HG02610 (cell line): ENCODE data around the gene NCOA3.
"Not testable (repeated sequence)": the region's sequence is repeated elsewhere in the genome, so short reads cannot be mapped to it uniquely, and the experiment has no call there.

ENCODE experiments used
- ATAC-seq: cut with Tn5 transposase; IDR thresholded peaks from one replicate; pipeline ENCODE4 v1.9.1; 2021; ENCODE audit warnings: mild to moderate bottlenecking, moderate library complexity; ENCODE audit not compliant: unreplicated experiment

NCOA3 gene

DNA sequence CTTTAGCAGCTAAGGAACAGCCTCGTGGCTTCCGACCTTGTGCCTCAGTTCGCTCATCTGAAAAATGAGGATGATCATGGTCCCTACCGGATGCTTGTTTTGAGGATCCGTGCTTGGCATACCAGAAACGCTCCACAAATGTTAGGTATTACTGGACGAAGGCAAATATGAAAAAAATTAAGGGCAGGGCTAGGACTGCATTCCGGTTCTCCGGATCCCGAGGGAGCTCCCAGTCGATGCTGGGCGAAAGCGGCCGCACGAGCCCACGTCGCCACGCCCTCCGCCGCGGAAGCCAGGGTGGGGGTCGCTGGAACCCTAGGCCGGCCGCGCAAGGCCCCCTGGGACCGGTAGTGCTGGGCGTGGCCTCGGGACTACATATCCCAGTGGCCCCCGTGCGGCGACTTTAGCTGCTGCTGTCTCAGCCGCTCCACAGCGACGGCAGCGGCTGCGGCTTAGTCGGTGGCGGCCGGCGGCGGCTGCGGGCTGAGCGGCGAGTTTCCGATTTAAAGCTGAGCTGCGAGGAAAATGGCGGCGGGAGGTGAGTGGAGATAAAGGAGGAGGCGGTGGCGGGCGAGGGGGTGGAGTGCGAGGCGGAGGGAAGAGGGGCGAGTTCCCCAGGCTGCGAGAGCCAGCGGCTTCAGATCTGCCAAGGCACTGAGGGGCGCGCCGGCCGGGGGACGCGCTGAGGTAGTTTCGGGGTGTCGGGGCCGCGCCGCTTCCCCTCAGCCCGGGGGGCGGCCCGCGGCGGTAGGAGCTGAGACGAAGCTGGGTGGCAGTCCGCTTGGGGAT is at the start of gene NCOA3:
Gene NCOA3 (plus strand): TSS at position 406 of the 789 bp plus-strand sequence. CDS start 120,361 bp downstream, outside the sequence.
- peak; percentile 63 for ATAC-seq

DNA sequence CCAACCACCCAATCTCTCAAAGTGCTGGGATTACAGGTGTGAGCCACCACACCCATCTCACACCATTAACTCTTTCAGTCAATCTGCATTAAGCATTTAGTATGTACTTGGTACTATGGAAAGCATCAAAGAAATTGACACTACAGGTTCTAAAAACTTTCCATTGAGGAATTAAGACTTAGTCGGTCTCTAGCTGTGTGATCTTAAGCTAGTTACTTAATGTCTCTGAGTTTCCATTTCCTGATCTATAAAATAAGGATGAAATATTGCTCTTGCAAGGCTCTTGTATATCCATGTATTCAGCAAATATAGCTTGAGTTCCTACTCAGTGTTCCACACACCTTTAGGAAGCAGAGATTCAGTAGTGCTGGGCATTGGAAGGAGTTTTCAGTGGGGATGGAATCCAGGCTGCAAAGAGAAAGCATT is 48.9 kb upstream of the NCOA3 start:
- ATAC-seq, result no peak

DNA sequence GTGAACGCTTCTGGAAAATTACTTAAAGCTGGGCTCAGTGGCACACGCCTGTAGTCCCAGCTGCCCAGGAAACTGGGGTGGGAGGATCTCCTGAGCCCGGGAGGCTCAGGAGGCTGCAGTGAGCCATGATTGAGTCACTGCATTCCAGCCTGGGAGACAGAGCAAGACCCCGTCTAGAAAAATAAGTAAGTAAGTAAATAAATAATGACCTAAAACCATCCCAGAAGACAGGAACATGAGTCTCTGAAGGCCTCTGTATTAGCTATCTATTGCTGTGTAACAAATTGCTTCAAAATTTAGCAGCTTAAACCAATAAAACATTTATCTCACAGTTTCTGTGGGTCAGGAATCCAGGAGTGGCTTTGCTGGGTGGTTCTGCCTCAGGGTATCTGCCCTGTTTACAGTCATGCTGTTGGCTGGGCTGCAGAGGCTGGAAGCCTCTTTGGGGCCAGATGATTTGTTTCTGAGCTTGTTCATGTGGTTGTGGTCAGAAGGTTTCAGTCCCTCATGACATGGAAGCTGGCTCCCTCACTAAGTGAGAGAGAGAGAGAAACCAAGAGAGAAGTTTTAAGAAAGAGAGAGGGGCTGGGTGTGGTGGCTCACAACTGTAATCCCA is 48.4 kb upstream of the NCOA3 start:
- peak; percentile 92 for ATAC-seq

DNA sequence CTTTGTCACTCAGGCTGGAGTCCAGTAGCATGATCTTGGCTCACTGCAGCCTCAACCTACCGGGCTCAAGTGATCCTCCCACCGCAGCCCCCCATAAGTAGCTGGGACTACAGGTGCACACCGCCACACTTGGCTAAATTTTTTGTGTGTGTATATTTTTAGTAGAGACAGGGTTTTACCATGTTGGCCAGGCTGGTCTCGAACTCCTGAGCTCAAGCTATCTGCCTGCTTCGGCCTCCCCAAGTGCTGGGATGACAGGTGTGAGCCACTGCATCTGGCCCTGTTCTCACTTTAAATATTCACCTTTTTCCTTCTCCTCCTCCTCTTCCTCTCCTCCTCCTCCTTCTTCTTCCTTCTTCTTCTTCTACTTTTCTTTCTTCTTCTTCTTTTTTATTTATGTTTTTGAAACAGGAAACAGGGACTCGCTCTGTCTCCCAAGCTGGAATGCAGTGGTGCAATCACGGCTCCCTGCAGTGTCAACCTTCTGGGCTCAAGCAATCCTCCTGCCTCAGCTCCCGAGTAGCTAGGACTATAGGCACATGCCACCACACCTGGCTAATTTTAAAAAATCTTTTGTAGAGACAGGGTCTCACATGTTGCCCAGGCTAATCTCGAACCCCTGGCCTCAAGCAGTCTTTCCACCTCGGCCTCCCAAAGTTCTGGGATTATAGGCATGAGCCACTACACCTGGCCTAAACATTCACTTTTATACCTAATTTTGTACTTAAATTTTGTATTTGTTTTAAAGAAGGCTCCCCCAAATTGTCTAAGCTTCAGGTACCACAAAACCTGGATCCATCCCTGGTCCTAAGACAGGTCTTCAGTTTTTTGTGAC is 47.2 kb upstream of the NCOA3 start:
- no peak for ATAC-seq

DNA sequence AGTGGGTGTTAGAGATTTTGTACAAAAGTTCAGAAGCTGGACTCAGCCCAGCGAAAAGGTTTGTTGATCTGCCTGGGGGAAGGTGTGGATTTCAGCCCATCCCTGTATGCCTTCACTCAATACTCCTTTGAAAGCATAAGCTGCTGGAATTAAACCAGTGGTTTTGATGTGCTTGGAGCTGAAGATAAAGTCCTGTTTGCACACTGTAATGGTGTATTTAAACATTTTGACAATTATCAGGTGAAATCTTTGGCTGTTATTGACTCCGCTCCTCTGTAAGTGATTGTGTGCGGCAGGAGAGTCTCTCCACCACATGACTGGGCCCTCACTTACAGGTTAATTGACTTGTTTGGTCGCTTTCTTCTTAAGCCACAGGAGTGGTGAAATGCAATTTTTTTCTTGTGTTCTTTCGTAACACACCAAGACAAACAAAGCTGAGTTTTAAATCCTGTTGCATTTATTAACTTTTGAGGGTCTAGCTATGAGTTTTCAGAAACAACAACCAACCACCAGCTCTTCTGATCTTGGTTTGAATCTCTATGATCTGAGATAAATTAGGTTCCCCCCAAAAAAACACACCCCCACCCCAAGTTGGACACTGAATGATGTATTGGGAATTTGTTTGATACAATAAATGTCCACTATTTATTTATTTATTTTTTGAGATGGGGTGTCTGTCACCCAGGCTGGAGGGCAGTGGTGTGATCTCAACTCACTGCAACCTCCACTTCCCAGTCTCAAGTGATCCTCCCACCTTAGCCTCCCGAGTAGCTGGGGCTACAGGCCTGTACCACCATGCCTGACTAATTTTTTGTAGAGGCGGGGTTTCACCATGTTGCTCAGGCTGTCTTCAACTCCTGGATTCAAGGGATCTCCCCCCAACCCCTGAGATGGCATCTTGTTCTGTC is 46.3 kb upstream of the NCOA3 start:
- no peak for ATAC-seq

DNA sequence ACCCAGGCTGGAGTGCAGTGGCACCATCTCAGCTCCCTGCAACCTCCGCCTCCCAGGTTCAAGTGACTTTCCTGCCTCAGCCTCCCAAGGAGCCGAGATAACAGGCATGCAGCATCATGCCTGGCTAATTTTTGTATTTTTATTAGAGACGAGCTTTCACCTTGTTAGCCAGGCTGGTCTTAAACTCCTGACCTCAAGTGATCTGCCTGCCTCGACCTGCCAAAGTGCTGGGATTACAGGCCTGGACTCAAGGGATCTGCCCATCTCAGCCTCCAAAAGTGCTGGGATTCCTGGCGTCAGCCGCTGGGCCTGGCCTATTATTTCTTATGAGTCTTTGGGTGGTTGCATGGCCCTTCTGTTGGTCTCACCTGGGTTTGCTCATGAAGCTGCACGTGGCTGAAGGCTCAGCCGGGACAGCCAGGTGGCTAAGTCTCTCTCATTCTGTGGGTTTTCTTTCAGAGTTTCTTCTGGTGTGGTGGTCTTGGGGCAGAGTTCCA is 45.6 kb upstream of the NCOA3 start:
- no peak for ATAC-seq

DNA sequence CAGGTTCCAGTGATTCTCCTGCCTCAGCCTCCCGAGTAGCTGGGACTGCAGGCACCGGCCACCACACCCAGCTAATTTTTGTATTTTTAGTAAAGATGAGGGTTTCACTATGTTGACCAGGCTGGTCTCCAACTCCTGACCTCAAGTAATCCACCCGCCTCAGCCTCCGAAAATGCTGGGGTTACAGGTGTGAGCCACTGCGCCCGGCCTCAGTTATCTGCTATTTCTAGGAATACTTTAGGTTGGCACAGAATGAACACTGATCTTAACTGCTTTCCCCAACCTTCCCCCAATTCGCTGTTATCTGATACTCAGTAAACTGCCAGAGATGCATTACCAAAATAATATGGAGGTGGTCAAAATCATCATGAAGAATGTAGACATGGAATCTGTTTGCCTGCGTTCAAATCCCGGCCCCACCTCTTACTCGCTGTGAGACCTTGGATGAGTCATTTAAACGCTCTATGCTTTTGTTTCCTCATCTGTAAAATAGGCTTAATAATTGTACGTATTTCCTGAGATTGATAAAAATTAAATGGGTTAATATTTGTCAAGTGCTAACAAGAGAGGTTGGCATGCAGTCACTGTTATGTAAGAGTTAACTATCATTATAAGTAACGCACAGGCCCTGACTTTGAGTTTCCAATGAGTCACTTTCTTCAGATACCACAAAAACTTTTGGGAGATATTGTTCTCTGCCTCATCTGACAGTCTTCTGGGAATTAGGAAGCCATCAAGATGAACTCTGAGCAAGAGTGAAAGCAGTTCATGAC is 44.5 kb upstream of the NCOA3 start:
- ATAC-seq, result no peak

DNA sequence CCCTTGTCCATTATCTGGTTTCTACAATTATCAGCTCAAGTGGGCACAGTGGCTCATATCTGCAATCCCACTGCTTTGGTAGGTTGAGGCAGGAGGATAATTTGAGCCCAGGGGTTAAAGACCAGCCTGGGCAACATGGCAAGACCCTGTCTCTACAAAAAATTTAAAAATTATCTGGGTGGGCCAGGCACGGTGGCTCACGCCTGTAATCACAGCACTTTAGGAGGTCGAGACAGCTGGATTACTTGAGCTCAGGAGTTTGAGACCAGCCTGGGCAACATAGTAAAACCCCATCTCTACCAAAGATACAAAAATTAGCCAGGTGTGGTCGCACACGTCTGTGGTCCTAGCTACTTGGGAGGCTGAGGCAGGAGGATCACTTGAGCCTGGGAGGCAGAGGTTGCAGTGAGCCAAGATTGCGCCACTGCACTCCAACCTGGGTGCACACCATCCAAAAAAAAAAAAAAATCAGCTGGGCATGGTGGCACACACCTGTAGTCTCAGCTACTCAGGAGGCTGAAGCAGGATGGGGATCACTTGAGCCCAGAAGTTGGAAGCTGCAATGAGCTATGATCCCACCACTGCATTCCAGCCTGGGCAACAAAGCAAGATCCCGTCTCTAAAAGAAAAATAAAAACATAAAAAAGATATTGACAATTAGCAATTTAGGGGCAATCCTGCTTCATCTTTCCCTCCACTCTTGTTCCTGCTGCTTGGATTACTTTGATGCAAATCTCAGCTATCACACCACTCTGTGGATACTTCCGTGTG is 43.2 kb upstream of the NCOA3 start:
- ATAC-seq, result not testable (repeated sequence)

DNA sequence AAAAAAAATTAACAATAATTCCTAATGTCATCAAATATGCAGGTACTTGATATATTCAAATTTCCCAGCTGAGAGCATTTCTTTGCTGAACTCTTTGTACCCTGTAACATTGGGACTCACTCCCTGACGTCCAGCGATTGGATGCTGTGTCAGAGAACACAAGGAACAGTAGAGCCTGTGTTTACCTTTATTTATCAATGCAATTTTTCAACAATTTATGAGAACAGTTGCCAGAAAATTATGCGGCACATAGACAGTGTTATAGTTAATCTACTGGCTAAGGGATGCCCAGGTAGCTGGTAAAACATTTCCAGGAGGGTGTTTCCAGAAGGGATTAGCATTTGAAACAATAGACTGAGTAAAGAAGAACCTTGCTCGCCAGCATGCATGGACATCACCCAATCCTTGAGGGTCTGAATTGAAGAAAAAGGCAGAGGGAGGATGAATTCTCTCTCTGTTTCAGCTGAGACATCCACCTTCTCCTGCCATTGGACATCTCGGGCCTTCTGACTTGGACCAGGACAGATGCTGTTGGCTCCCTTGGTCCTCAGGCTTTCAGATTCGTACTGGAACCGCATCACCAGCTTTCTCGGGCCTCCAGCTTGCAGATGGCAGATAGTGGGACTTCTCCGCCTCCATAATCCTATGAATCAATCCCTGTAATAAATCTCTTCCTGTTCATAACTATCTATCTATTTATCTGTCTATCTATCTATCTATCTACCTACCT is 42.2 kb upstream of the NCOA3 start:
- no peak for ATAC-seq

DNA sequence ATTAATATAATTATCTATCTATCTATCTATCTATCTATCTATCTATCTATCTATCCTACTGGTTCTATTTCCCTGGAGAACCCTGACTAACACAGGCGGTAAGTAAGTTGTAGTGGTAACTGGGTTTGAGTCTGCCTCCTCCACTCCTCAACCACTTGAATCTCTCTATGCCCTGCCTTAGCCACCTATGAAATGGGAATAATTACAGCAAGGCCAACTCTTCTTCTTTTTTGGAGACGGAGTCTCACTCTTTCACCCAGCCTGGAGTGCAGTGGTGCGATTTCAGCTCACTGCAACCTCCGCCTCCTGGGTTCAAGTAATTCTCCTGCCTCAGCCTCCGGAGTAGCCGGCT is 41.0 kb upstream of the NCOA3 start:
- not testable (repeated sequence) for ATAC-seq

DNA sequence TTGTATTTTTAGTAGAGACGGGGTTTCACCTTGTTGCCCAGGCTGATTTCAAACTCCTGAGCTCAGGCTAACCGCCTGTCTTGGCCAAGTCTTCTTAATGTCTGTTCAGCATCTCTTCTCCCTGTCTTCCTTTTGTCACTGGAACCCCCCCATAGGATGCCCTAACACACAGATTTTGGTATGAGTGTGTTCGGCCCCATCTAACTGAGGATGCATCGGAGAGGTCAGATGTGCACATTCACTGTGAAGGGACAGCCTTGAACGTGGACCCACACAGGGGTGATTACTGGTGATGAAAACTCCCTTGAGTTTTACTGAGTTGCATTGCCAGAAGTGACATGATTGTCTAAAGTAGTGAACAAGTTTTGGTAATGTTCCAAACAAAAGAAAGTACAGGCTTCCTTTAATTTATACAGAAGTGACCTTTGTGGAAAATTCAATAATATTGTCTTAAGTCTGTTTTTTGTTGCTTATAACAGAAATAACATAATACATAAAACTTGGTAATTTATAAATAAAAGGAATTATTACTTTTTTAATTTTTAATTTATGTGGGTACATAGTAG is 40.5 kb upstream of the NCOA3 start:
- no peak for ATAC-seq

DNA sequence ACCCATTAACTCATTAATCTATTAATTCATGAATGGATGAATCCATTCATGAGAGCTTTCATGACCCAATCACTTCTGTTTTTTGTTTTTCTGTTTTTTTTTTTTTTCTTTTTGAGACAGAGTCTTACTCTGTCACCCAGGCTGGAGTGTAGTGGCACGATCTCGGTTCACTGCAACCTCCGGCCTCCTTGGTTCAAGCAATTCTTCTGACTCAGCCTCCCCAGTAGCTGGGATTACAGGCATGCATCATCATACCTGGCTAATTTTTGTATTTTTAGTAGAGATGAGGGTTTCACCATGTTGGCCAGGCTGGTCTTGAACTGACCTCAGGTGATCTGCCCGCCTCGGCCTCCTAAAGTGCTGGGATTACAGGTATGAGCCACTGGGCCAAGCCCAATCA is 39.8 kb upstream of the NCOA3 start:
- not testable (repeated sequence) for ATAC-seq

DNA sequence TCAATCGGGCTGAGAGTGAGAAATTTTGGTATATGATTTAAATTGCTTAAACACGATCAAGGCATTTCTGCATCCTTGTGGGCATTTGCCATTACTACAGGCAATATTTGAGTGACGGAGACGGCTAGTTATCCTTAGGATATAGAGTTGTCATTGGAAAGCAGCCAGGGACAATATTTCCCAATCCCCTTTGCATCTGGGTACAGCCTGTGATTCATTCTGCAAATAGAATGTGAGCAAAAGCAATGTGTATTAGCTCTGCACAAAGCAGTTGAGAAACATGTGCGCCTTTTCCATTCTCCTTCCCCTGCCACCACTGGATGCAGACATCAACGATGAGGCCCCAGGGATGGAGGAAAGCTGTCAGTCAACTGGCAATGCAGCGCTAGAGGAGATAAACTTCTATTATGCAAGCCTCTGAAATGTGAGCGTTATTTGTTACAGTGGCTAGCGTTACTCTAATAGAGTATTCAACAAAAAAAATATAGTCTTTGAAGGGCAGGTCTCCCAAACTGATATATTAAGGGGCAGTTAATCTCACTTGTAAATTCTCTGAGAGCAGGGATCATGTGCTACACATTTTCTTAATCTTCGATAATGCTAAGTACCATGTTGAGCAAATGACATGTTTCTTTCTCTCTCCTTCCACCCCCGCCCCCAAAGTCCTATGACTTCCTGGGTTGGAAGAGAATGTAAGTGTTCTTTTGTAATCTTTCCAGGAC is 37.1 kb upstream of the NCOA3 start:
- no peak for ATAC-seq

DNA sequence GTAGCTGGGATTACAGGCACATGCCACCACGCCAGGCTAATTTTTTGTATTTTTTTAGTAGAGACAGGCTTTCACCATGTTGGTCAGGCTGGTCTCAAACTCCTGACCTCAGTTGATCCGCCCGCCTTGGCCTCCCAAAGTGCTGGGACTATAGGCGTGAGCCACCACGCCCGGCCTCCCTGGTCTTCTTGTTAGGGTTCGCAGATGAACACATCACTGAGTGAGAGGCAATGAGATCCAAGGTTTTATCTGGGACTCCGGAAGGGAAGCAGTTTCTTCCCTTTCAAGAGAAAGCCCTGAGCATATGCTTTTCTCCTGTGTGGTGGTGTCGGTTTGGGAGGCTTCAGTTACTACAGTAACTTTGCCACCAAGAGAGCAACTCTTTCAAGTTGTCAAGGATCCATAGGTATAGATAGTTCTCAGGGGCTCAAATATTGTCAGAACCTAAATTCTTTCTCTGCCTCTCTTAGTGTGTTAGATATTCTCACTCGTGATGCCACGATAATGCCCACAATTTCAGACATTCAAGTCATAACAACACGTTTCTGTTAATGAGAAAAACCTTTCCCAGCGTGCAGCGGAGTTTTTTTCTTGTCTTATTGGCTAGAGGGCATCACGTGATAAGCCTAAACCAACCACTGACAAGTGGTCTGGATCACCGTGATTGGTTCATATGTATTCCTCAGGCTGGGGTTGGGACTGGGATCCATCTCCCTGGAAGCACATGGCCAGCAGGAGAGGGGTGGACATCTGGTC is 36.2 kb upstream of the NCOA3 start:
- no peak for ATAC-seq

DNA sequence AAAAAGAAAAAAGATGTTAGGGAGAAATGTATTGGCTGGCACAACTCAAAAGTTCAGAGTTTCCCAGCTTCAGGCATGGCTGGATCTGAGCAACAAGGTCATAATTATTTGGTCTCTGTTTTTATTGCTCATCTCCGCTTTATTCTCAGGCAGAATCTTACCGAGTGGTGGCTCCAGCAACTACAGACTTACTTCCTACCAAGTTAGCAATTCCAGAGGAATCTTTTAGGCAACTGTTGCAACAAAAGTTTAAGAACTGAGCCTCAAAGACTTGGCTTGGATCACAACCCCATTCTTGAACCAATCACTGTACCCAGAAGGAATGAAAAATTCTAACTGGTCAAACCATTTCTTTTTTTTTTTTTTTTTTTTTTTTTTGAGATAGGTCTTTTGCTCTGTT is 35.5 kb upstream of the NCOA3 start:
- no peak for ATAC-seq

DNA sequence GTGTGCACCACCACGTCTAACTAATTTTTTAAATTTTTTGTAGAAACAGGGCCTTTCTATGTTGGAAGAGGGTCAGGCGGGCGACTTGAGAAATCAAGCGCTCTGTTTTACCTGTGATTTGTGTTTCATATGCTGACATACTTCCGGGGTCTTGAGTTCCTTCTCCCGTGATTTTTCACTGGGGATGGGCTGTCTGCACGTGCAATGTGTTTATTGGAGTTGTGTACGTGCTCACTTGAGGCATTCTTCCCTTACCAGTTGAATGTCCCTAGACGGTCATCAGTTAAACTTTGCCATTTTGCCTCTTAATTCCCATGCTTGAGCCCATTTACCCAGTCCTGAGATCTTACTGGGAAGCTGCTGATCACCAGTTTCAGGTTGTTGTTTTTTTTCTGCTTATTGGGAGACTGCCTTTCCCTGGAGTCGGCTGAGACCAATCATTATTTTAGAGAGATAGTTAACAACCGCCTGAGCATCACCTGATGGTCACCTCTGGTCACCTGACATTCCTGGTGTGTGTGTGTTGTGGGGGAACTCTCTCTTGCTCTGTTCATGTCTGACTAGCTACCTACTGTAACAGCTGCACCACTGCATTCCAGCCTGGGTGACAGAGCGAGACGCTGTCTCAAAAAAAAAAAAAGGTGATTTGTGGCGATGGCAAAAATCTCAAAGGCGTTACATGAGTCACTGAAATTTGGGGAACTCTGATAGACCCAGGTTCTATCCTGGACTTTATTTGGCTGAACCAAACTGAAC is 34.8 kb upstream of the NCOA3 start:
- ATAC-seq, result peak; percentile 44
